ENCODE results near the gene PAK2. TPM values are rescaled to one million over a fixed set of nuclear protein-coding genes. Genes with fewer than 3 reads are reported as not detected.
"Not testable (repeated sequence)": the region's sequence is repeated elsewhere in the genome, so short reads cannot be mapped to it uniquely, and the experiment has no call there.

PAK2 gene
- total RNA-seq, 1 donor from 2014 or later = 36.5 TPM

DNA sequence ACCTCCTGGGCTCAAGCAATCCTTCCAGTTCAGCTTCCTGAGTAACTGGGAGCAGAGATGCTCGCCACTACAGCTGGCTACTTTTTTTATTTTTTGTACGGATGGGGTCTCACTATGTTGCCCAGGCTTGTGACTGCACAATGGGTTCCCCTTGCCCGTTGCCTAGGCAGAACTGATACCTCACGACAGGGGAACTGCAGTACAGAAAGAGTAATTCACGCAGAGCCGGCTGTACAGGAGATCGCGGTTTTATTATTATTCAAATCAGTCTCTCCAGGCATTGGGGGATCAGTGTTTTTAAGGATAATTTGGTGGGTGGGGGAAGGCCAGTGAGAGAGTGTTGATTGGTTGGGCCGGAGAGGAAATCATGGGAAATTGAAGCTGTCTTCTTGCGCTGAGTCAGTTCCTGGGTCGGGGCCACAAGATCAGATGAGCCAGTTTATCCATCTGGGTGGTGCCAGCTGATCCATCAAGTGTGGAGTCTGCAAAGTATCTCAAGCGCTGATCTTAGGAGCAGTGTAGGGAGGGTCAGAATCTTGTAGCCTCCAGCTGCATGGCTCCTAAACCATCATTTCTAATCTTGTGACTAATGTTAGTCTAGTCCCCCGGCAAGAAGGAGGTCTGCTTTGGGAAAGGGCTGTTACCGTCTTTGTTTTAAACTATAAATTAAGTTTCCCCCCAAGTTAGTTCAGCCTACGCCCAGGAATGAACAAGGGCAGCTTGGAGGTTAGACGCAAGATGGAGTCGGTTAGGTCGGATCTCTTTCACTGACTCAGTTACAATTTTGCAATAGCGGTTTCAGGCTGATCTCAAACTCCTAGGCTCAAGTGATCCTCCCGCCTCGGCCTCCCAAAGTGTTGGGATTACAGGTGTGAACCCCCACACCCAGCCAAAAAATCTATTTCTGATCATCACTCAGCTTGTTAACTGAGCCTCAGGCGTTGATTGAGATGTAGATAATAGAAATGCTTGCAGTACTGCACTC, 104.9 kb downstream of the PAK2 start:
- ATAC-seq = not testable (repeated sequence)

DNA sequence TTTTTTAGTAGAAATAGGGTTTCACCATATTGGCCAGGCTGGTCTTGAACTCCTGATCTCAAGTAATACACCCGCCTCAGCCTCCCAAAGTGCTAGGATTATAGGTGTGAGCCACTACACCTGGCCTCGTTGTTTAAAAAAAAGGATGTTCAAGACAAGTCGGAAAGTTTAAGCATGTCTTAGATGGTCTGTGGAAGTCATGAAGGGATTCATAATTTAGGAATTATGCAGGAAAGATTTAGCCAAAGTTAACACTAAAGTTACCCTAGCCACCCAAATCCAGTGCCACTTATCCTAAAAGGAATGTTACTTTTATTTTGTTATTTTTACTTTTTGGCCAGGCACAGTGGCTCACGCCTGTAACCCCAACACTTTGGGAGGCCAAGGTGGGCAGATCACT, 108.7 kb downstream of the PAK2 start:
- not testable (repeated sequence) for ATAC-seq

- ATAC-seq = no peak
Observed at GRCh38 chr3:196849180-196849741, 109.6 kb downstream of the PAK2 start.

DNA sequence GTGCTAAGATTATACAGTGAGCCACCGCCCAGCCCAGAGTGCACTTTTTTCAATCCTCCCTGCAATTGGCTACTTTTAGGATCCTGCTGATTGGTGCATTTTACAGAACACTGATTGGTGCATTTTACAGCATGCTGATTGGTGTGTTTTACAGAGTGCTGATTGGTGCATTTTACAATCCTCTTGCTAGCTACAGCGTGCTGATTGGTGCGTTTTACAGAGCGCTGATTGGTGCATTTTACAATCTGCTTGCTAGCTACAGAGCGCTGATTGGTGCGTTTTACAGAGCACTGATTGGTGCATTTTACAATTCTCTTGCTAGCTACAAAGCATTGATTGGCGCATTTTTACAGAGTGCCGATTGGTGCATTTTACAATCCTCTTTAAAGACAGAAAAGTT, 123.3 kb downstream of the PAK2 start:
- not testable (repeated sequence) for ATAC-seq

- no peak for ATAC-seq
Observed at GRCh38 chr3:196867155-196867506, 127.5 kb downstream of the PAK2 start.

DNA sequence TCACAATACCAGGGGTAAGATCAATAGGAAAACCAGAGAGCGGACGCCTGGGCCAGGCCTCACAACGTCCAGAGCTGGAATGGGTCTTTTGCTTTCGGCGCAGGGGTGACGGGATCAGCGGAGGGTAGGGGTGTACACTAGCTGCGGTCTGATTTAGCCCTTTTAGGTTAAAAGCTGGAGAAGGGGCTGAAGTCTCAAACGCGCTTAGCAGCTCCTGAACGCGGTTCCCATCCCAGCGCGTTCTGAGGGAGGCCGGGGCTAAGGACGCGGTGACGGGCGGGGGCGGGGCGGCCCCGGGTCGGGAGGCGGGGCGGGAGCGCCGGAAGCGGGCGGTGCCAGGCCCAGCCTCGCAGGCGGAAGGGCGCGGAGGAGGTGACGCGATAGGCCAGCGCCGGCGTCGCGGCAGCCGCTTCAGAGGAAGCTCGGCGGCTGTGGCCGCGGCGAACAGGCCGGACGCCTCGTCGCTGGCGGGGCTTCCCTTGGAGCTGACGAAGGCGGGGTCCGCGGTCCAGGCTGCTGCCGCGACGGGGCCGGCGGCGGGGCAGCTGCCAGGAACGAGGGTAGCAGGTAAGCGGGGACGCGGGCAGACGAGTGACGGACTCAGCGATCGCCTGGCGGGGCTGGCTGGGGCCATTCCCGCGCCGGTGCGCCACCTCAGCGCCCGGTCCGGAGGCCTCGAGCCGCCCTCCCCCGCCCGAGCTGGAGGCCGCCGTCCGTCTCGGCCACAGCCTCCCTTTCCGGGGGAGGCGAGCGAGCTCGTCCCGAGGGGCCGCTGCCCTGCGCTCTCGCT, 128.0 kb downstream of the PAK2 start, which contains the start of gene SENP5:
Gene SENP5 (plus strand): TSS at position 414 of the 790 bp plus-strand sequence. CDS start 17,262 bp downstream, outside the sequence.
- peak; percentile 99 for ATAC-seq

GRCh38 chr3:196868297-196868661, 128.6 kb downstream of the PAK2 start:
- ATAC-seq = peak; percentile 47

- no peak for ATAC-seq
Observed at GRCh38 chr3:196872316-196872715, 132.7 kb downstream of the PAK2 start.

- not testable (repeated sequence) for ATAC-seq
Observed at GRCh38 chr3:196874511-196875094, 134.9 kb downstream of the PAK2 start.

GRCh38 chr3:196875258-196875657, 135.6 kb downstream of the PAK2 start:
- ATAC-seq = no peak

Other genes with a start within 250 kb of the PAK2 start
- 15.8 TPM for gene RNF168, start 236.1 kb upstream of the PAK2 start, total RNA-seq
- gene SMCO1, start 224.5 kb upstream of the PAK2 start, total RNA-seq = not detected
- gene WDR53, start 171.3 kb upstream of the PAK2 start, total RNA-seq = 13.7 TPM
- 12.1 TPM for gene FBXO45, start 171.2 kb upstream of the PAK2 start, total RNA-seq
- gene NRROS, start 100.2 kb upstream of the PAK2 start, total RNA-seq = 0.40 TPM
- gene CEP19, start 27.6 kb upstream of the PAK2 start, total RNA-seq = 1.0 TPM
- 20.0 TPM for gene PIGX, start 27.5 kb upstream of the PAK2 start, total RNA-seq
- 16.1 TPM for gene SENP5, start 128.1 kb downstream of the PAK2 start, total RNA-seq
- gene NCBP2, start 202.7 kb downstream of the PAK2 start, total RNA-seq = 28.2 TPM
- 3.7 TPM for gene PIGZ, start 229.0 kb downstream of the PAK2 start, total RNA-seq

All from esophagus mucosa (tissue), 1 donor.